ENCODE data around the gene CTU2.
"Not testable (repeated sequence)": the region's sequence is repeated elsewhere in the genome, so short reads cannot be mapped to it uniquely, and the experiment has no call there.

The CTU2 gene

GRCh38 chr16:88706229-88706964, at the start of gene CTU2, which contains the start of gene RNF166:
TSS of gene CTU2 (plus strand) at chr16:88706503. CDS start at chr16:88706531, 28 bp downstream.
TSS of gene RNF166 (minus strand) at chr16:88706408. CDS start at chr16:88706325, 83 bp downstream.
- DNase-seq = peak; percentile 39

GRCh38 chr16:88657371-88657770, 48.9 kb upstream of the CTU2 start:
- no peak for DNase-seq

DNA sequence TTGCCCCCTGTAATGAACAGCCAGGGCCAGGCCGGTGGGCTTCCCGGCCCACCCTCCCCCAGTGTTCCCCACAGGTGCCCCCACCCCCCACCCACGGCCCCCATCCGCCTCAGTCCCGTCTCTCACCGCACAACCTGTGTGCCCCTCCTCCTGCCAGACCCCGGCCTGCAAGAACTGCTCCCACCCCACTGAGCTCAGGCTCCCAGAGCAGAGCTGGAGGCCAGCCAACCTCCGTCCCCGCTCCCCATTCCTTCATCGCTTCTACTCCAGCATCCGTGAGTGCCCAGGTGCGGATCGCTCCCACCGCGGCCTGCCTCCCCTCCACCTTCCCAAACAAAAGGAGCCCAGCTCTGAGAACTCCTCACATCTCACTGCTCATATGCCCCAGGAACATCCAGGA, 47.6 kb upstream of the CTU2 start:
- DNase-seq = no peak

- DNase-seq = no peak
These were observed 47.1 kb upstream of the CTU2 start for GRCh38 chr16:88659160-88659559.

DNA sequence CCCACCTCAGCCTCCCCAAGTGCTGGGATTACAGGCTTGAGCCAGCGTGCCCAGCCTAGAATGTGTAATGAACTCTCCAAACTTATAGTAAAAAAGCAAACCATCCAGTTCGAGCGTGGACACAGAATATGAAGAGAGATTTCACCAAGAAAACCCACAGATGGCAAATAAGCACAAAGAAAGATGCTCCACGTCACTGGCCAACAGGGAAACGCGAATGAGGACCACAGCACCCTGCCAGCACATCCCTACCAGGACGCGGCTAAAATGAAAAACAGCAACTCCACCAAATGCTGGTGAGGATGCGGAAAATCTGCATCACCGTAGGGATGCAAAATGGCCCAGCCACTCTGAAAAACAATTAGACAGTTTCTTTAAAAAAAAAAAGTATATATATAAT, 44.8 kb upstream of the CTU2 start:
- DNase-seq = no peak

DNA sequence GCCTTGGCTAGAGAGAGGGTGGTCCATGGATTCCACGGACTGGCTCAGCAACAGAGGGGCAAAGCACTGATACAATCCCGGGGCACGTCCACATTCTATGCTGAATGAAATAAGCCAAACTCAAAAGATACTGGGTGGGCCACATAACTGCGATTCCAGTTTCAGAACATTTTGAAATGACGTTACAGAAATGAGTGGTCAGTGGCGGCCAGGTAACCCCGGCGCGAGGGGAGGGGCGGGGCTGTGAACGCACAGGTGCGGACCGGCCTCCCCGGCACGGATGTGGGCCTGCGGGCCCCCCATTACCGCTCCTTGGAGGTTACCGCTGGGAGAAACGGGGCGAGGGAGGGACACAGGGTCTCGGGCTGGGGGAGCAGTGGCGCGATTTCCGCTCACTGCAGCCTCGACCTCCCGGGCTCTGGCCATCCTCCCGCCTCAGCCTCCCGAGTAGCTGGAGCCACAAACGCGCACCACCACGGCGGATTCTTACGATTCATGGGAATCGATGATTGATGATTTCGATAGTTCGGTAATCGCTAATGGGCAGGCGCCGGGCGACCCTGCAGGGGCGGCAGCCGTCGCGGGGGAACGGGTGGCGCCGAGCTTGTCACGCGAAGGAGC, 44.0 kb upstream of the CTU2 start:
- no peak for DNase-seq

DNA sequence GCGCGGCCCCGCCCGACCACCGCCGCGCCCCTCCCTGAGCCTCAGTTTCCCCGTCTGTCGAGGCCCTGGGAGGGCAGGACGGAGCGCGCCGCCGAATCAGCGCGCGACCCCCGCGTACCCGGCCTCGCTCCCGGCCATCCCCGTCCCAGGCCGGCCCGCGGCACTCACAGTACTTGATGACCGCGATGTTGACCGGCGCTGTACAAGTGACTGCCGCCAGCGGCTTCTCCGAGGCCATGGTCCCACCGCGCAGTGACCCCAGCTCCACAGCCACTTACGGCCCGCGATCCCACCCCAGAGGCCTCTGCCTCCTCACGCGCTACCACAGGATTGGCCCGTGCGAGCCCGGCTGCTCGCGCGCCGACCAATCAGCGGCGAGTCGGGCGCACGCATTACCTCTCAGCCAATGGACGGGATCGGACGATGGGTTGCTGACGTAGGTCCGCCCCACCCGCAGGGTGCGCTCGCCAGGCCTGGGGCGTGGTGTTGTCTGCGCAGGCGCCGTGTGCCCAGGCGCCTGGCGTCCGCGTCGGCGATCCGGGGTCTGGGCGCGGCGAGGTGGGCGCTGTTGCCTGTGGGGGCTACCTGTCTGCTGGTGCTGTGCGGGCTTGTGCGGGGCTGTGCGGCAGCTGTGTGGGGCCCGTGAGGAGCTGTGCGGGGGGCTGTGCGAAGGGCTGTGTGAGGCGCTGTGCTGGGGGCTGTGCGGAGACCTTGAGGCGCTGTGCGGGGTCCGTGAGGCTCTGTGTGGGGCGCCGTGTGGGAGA, 43.3 kb upstream of the CTU2 start, which contains the start of gene MVD:
Gene MVD (minus strand): TSS at position 249 of the 764 bp plus-strand sequence. CDS start 11 bp downstream, at position 238.
- peak; percentile 80 for DNase-seq

- no peak for DNase-seq
These were observed 41.2 kb upstream of the CTU2 start for GRCh38 chr16:88665148-88665547.

GRCh38 chr16:88665570-88665969, 40.7 kb upstream of the CTU2 start:
- no peak for DNase-seq

DNA sequence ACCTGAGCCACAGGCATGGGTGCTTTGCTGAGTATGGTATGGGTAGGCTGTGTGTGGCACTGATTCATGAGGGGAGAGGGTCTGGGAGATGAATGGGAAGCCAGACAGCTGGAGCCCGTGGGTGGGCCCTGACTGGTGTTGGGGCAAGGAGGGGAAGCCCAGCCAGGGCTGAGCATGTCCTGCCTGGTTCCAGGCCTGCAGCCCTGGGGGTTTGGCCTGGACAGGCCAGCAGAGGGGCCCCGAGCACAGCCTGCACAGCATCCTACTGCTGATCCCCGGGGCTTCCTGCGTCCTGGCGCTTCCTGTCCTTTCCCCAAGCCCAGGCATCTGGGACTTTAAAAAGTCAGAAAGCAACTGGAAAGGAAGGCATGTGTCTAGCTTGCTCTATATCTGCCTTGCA, 38.8 kb upstream of the CTU2 start:
- no peak for DNase-seq

DNA sequence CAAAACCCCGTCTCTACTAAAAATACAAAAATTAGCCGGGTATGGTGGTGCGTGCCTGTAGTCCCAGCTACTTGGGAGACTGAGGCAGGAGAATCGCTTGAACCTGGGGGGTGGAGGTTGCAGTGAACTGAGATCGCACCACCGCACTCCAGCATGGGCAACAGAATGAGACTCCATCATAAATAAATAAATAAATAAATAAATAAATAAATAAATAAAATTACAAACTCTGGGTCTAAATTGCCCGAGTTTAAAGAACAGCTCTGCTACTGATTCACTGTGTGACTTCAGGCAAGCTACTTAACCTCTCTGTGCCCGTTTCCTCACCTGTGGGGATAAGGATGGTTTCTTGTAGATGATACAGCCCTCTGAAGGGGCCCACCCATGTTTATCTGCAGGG, 36.8 kb upstream of the CTU2 start:
- DNase-seq = not testable (repeated sequence)

- DNase-seq = no peak
These were observed 36.3 kb upstream of the CTU2 start for GRCh38 chr16:88669980-88670379.

DNA sequence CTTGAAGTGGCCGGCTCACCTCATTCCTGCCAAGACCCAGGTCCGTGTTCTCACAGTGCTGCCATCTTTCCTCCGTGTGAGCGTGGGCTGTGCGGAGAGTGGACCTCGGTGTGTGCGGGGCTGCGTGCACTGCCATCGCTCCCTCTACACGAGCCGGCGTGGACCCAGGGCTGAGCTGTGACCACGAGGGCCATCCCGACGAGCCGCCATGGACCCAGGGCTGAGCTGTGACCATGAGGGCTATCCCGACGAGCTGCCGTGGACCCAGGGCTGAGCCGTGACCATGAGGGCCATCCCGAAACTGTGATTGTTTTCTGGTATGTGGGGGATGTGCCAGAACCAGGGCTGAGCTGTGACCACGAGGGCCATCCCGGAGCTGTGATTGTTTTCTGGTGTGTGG, 34.5 kb upstream of the CTU2 start:
- no peak for DNase-seq

- no peak for DNase-seq
These were observed 33.5 kb upstream of the CTU2 start for GRCh38 chr16:88672776-88673175.

DNA sequence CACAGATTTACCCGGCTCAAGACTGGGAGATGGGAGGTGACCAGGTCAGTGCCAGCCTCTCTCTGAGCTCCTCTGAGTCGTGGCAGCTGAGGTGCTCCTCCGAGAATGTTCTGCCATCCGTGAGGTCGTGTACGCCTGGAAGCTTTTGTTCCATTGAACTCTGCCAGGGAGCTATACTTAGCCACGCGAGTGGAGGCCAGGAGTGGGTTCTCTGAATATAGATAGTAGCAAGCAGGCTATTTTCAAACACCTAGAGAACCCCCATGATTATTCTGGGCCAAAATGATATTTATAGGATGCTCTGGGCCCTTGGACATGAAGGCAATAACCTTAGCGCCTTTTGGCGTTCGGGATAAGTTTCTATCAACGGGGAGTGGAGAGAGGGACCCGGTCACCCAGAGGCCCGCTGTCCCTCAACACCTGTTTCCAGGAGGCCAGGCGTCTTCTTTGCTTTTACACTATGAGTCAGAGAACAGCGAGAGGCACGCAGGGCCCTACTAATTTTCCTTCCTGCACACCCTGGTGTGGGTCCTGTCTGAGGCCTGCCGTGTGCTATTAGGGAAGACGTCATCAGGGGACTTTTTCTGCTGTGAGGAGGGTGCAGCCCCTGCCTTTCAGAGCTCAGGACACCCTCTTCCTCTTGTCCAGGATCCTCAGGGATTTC, 32.5 kb upstream of the CTU2 start:
- DNase-seq = no peak

- DNase-seq = no peak
These were observed 29.6 kb upstream of the CTU2 start for GRCh38 chr16:88676502-88677242.

GRCh38 chr16:88677721-88678120, 28.6 kb upstream of the CTU2 start:
- no peak for DNase-seq

DNA sequence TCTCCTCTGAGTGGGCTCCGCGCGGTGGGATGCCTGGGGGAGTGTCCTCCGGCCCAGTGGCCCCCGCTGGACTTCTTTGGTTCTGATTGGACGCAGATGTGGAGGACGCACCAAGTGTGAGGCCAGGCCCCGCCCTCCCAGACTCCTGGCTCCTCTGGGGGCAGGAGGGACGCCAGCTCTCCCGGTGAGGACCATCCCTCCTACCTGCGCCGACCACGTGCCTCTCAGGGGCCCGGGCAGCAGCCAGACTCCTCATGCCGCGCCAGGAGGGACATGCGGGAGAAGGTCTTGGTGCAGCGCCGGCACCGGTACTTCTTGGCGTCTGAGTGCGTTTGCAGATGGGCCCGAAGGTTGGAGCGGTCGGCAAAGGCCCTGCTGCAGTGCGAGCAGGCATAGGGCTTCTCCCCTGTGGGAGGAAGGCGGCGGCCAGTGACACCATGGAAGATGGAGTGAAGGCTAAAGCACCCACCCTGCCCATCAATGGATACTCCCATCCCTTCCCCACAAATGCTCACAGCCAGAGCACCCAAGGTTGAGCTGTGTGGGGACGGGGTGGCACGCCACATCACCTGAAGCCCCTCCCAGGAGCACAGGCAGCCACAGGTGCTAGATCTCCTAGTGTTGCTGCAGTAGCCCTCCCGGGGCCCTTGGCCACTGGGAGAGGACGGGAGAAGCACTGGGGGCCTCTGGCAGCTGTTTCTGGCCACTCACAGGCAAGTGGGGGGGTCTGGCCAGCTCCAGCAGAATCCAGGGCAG, 27.9 kb upstream of the CTU2 start:
- DNase-seq = no peak

DNA sequence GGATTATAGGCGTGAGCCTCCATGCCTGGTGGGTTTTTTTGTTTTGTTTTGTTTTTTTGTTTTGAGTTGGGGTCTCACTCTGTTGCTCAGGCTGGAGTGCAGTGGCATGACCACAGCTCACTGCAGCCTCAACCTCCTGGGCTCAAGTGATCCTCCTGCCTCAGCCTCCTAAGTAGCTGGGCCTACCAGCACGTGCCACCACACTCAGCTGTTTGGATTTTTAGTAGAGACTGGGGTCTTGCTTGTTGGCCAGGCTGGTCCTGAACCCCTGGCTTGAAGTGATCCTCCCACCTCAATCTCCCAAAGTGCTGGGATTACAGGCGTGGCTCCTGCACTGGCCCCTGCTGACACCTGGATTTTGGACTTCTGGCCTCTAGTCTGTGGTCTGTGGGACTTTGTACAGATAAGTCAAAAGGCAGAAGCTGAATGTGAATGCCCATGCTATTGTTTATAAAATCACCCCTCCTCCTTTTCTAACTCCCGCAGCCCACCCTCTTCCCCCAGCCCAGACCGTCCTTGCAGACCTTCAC, 25.7 kb upstream of the CTU2 start:
- DNase-seq = no peak

DNA sequence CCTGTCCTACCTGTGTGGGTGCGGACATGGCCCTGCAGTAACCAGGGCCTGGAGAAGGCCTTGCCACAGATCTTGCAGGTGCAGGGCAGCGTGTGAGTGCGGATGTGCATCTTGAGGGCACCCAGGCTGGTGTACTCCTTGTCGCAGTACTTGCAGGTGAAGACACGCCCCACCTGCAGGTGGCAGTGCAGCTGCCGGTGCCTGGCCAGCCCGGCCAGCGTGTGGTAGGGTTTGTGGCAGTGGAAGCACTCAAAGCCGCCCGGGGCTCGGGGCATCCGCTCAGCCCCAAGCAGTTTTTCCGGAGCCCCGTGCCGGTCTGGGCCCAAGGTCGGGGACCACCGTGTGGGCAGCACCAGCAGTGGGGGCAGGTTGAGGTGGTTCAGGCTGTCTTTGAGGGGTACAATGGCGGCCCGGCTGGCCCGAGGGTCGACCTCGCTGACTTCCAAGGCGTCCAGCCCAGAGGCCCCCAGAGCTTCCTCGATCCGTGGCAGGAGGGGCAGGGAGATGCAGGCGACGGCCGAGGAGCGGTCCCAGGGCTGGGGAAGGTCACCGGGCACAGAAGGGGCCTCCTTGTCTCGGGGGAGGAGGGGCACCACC, 25.1 kb upstream of the CTU2 start:
- DNase-seq = no peak

Measured in NCI-H1105 (cell line).